OCI-LY3 (cell line): ENCODE data around the gene HOPX.

Experiments used
- EZH2phosphoT487 ChIP-seq: fragments of 200-600 bp; shearing (Covaris generic); IDR thresholded peaks from 2 replicates; pipeline ENCODE4 v1.6.1; 2018; ENCODE audit warnings: antibody characterized with exemption, mixed run types, low read depth
- TF ChIP-seq, protein P1 (sequence below): fragments of 200-600, 300-600 bp; sonication (generic); IDR thresholded peaks from 2 replicates; pipeline ENCODE4 v1.5.1; 2014; ENCODE audit warnings: antibody characterized with exemption, low read length, low read depth

DNA sequence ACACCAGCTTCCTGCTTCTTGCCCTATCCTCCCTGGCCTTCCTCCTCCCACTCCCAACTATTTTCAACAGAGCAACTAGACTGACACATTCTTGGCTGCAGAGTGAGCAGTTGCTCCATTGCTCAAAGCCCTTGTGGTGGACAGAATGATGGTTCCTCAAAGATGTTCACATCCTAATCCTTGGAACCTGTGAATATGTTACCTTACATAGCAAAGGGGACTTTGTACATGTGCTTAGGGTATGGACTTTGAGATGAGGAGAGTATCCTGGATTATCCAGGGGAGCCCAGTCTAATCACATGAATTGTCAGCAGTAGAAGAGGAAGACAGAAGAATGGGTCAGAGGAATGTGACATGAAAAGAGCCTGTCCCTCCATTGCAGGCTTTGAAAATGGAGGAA is 24.9 kb upstream of the HOPX start:
- TF ChIP-seq, protein P1, sequence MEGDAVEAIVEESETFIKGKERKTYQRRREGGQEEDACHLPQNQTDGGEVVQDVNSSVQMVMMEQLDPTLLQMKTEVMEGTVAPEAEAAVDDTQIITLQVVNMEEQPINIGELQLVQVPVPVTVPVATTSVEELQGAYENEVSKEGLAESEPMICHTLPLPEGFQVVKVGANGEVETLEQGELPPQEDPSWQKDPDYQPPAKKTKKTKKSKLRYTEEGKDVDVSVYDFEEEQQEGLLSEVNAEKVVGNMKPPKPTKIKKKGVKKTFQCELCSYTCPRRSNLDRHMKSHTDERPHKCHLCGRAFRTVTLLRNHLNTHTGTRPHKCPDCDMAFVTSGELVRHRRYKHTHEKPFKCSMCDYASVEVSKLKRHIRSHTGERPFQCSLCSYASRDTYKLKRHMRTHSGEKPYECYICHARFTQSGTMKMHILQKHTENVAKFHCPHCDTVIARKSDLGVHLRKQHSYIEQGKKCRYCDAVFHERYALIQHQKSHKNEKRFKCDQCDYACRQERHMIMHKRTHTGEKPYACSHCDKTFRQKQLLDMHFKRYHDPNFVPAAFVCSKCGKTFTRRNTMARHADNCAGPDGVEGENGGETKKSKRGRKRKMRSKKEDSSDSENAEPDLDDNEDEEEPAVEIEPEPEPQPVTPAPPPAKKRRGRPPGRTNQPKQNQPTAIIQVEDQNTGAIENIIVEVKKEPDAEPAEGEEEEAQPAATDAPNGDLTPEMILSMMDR, result no peak
- TF ChIP-seq EZH2phosphoT487, result no peak
